Heart right ventricle (tissue), 16 donors: Measurements from ENCODE around the gene CXCL6. TPM values are rescaled to one million over a fixed set of nuclear protein-coding genes. Genes with fewer than 3 reads are reported as not detected.

ENCODE experiments used
- ATAC-seq, 8 donors: fragments of 200-7000 bp; cut with Tn5 transposase; one replicate each; pipeline ENCODE4 v1.9.1; 2020; ENCODE audit warnings: mild to moderate bottlenecking in 8 of 8, moderate library complexity in 8 of 8, moderate number of reproducible peaks in 1 of 8
- DNase-seq, 2 donors: peaks; one replicate each; pipeline ENCODE4 v3.0.0-alpha.2; 2020
- H3K27ac ChIP-seq, 10 donors: fragments of 200-600 bp; sonication (generic) in 2 of 10; one replicate each; pipeline versions ENCODE4 v1.5.0 to v1.8.0; 2020 to 2022; ENCODE audit warnings: mild to moderate bottlenecking in 3 of 10
- H3K27me3 ChIP-seq, 7 donors: fragments of 200-600 bp; one replicate each; pipeline ENCODE4 v1.8.0; 2021 to 2022; ENCODE audit warnings: mild to moderate bottlenecking in 2 of 7
- H3K36me3 ChIP-seq, 9 donors: fragments of 200-600 bp; sonication (generic) in 1 of 9; one replicate each; pipeline versions ENCODE4 v1.5.0 to v1.8.0; 2020 to 2022; ENCODE audit warnings: mild to moderate bottlenecking in 2 of 9
- H3K4me1 ChIP-seq, 9 donors: fragments of 200-600 bp; sonication (generic) in 1 of 9; one replicate each; pipeline versions ENCODE4 v1.5.0 to v1.8.0; 2020 to 2022; ENCODE audit warnings: mild to moderate bottlenecking in 4 of 9
- H3K4me3 ChIP-seq, 10 donors: fragments of 200-600 bp; sonication (generic) in 2 of 10; one replicate each; pipeline versions ENCODE4 v1.5.0 to v1.8.0; 2020 to 2022; ENCODE audit warnings: mild to moderate bottlenecking in 7 of 10, moderate library complexity in 2 of 10
- H3K9me3 ChIP-seq, 11 donors: fragments of 200-600 bp in 10 of 11; sonication (generic) in 2 of 11; one replicate each; pipeline versions ENCODE4 v1.5.0 to v1.8.0; 2013 to 2022; ENCODE audit warnings: mild to moderate bottlenecking in 2 of 11, control low read depth in 1 of 11, moderate library complexity in 1 of 11
- WGBS, 2 donors: extraction: QIAGEN DNeasy Blood & Tissue Kit; methylation state at CpG; one replicate each; pipeline ENCODE4 v1.1.7; 2013; ENCODE audit warnings: inconsistent platforms in 1 of 2; 5-methylcytosine and 5-hydroxymethylcytosine counted together
- intact Hi-C, 10 donors: fragments of 100-400 bp; cut with DNase I; formaldehyde crosslinking; loops; one replicate each; pipeline versions ENCODE4 v1.11.1 to v1.14.2; 2022
- polyA plus RNA-seq, 2 donors: library from polyadenylated mRNA; stranded (reverse); fragments of 200-250 nt; gene quantifications; one replicate each; pipeline ENCODE4 v1.2.3, GENCODE V29; 2013
- total RNA-seq, 10 donors: library from RNA; stranded (reverse); fragmentation: NEBNext Ultra II Directional in 3 of 10; extraction: Animal tissue kit (Norgen Biotek cat#: 25700) in 3 of 10; gene quantifications; one replicate each; pipeline versions ENCODE4 v1.2.1 to v1.2.4, GENCODE V29; 2021 to 2023
- TF ChIP-seq, protein P1 (sequence below), 9 donors: fragments of 200-600 bp; sonication (generic) in 2 of 9; IDR thresholded peaks; one replicate each; pipeline versions ENCODE4 v1.5.0 to v1.8.0; 2021 to 2022; ENCODE audit warnings: antibody characterized with exemption in 9 of 9, mild to moderate bottlenecking in 5 of 9, moderate library complexity in 1 of 9
- donor health status: Arrhythmogenic right ventricular cardiomyopathy.
- donor health status: ischemic (EF 13 %, LVEDD 7.1; RV severe dilation, severe dysfunction).
- donor health status: healthy with polysubstance abuse.
- donor health status: DM: no; HTN: yes; CAD: no.
- donor health status: DM: no; HTN: no; CAD: no.
- donor health status: ischemic (EF 25% LVEDD 6.9; RV normal size, moderate dysfunction).
- donor health status: ischemic (EF 25% LVEDD 5.7; RV mildly dilated, moderate dysfunction).
- donor health status: healthy.
- donor health status: DM: yes; HTN: yes; CAD: no.
- donor health status: Ischemic cardiomyopathy.
- donor health status: ischemic (EF 35%, LVEDD 5.7; RV mildly dilated, moderate dysfunction).
- donor health status: nonischemic (EF 11% LVEDD 7.7; RV severe dilation, severe dysfunction).
- donor health status: DM: yes; HTN: yes; CAD: no.
- donor health status: PGD.
- donor health status: ischemic (EF 29% LVEDD 5.4; RV normal size, mild dysfunction).
- donor health status: nonischemic (EF 23%, LVEDD 6.1; RV moderate dilation, normal function).

CXCL6 gene
- total and polyA plus RNA-seq, 12 donors: 0.16 to 3.7 (median 0.28) TPM; not detected in 9

DNA sequence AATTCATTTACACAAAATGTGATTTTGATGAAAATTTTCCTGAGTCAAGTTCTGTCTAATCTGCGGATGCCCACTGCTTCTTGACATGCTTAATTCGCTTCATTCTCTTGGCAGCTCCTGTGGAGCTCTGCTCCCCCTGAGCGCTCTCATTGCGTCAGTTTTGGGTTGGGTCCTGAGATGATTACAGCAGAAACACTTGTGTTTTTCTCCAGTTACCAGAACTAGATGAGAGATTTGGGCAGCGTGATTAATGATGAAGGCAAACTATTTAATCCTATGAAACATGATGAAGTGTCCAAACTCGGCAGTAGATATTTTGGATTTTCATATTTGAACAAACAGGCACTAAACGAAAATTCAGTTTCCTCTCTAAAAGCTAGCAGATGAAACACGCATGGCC is 28.5 kb downstream of the CXCL6 start:
- TF ChIP-seq, protein P1, sequence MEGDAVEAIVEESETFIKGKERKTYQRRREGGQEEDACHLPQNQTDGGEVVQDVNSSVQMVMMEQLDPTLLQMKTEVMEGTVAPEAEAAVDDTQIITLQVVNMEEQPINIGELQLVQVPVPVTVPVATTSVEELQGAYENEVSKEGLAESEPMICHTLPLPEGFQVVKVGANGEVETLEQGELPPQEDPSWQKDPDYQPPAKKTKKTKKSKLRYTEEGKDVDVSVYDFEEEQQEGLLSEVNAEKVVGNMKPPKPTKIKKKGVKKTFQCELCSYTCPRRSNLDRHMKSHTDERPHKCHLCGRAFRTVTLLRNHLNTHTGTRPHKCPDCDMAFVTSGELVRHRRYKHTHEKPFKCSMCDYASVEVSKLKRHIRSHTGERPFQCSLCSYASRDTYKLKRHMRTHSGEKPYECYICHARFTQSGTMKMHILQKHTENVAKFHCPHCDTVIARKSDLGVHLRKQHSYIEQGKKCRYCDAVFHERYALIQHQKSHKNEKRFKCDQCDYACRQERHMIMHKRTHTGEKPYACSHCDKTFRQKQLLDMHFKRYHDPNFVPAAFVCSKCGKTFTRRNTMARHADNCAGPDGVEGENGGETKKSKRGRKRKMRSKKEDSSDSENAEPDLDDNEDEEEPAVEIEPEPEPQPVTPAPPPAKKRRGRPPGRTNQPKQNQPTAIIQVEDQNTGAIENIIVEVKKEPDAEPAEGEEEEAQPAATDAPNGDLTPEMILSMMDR (IDR thresholded peaks at IDR 0.05): no peak
- DNase-seq (no peak), ATAC-seq (no peak)
- intact Hi-C loops: loop anchor here in 4 of 10 donors (10.0 kb wide), 2 partner anchors 100 to 130 kb away; no protein-coding TSS in a partner anchor
- no peak overlapping the region for H3K4me3 ChIP-seq
- peaks cover 0 to 19% (median 11%) of the 10 kb centered on the region in 9 donors for H3K4me1 ChIP-seq
- no peaks in the 10 kb centered on the region for H3K36me3 ChIP-seq
- no peaks in the 10 kb centered on the region for H3K9me3 ChIP-seq
- H3K27ac ChIP-seq: no peak overlapping the region
- 84 to 91% methylated on average over 8 of the region's 8 CpGs for WGBS, 2 donors
- H3K27me3 ChIP-seq: peaks cover 0 to 19% (median 5%) of the 10 kb centered on the region in 7 donors

DNA sequence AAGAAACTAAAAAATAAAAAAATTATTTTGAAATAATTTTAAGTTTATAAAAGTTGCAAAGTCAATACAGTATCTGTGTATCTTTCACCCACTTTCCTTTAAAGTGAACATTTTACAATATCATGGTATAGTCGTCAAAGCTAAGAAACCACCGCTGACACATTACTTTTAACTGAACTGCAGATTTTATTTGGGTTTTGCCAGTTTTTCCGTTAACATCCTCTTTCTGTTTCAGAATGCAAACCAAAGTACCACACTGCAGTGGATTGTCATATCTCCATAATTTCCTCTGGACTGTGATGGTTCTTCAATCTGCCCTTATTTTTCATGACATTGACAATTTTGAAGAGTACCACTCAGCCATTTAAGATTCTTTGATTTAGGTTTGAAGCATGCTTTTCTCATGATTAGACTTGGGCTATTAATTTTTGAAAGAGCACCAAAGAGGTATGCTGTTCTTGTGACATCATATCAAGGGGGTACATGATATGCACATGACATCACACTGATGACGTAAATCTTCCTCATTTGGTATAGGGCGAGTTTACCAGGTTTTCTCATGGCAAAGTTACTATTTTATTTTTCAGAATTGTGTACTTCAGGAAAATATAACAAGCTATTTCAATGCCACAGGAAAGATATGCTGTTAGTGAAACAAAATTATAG is 29.1 kb downstream of the CXCL6 start:
- Histone ChIP-seq H3K9me3 (no peaks in the 10 kb centered on the region), H3K27ac (no peak overlapping the region), H3K4me1 (peaks cover 0 to 23% (median 11%) of the 10 kb centered on the region in 9 donors), H3K4me3 (no peak overlapping the region), H3K36me3 (no peaks in the 10 kb centered on the region), H3K27me3 (peaks cover 0 to 19% (median 5%) of the 10 kb centered on the region in 7 donors)
- DNase-seq (no peak), ATAC-seq (no peak)
- TF ChIP-seq, protein P1 (IDR thresholded peaks at IDR 0.05): no peak
- WGBS, 2 donors: 71 to 76% methylated on average over 5 of the region's 5 CpGs
- intact Hi-C loops: loop anchor here in 4 of 10 donors (10.0 kb wide), 2 partner anchors 101 to 131 kb away; no protein-coding TSS in a partner anchor

DNA sequence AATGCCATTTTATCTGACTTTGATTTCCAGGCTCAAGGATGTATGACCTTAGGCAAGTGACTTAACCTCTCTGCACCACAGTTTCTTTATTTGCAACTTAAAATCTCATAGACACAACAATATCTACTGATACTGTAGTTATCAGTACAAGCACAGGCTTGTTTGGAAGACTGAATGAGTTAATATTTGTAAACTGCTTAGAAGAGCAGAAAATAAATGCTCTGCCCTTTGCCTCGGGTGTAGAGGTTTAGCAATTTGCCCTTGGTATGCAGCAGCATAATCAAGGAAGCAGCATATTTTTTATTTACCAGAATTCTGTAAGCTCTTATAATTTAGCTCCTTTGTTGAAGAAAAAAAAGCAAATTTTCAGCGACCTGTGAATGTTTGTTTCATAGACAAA is 29.8 kb downstream of the CXCL6 start:
- Histone ChIP-seq H3K36me3 (no peaks in the 10 kb centered on the region), H3K27ac (no peak overlapping the region), H3K4me3 (no peak overlapping the region), H3K9me3 (no peaks in the 10 kb centered on the region), H3K27me3 (peaks cover 0 to 19% (median 5%) of the 10 kb centered on the region in 7 donors), H3K4me1 (peaks cover 0 to 23% (median 11%) of the 10 kb centered on the region in 9 donors)
- DNase-seq: no peak
- no peak for ATAC-seq
- intact Hi-C loops: loop anchor here in 4 of 10 donors (10.0 kb wide), 2 partner anchors 101 to 131 kb away; no protein-coding TSS in a partner anchor
- TF ChIP-seq, protein P1 (IDR thresholded peaks at IDR 0.05): no peak
- 47 to 53% methylated on average over 2 of the region's 2 CpGs for WGBS, 2 donors

DNA sequence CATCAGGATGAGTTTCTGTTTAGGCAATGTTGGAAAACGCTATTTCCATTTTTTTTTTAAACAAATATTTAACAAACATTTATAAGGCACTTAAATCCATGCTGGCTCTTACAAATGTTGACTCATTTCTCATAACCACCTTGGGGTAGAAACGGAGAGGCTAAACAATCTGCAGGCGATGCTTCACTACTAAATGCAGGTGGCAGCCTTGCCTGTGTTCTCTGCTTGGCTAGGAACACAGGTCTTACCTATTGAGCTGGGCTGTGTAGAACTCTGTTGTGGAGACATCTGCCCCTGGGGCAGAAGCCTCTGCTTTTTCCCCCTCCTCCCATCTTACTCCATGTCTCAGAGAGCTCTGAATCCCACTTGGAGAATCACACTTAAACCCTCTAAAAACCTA is 31.3 kb downstream of the CXCL6 start:
- H3K4me3 ChIP-seq: no peak overlapping the region

More for the DNA sequence above, 31.3 kb downstream of the CXCL6 start:
- no peak overlapping the region for H3K27ac ChIP-seq
- intact Hi-C loops: loop anchor here in 4 of 10 donors (10.0 kb wide), 2 partner anchors 103 to 133 kb away; no protein-coding TSS in a partner anchor
- H3K4me1 ChIP-seq: peaks cover 0 to 23% (median 12%) of the 10 kb centered on the region in 9 donors
- TF ChIP-seq, protein P1 (IDR thresholded peaks at IDR 0.05): no peak
- H3K9me3 ChIP-seq: no peaks in the 10 kb centered on the region
- peaks cover 0 to 19% (median 5%) of the 10 kb centered on the region in 7 donors for H3K27me3 ChIP-seq
- no peak for DNase-seq
- no peak for ATAC-seq
- 87 to 92% methylated on average over 3 of the region's 3 CpGs for WGBS, 2 donors
- no peaks in the 10 kb centered on the region for H3K36me3 ChIP-seq
